Activated CD4-positive, CD25-positive, alpha-beta regulatory T cell treated with anti-CD3 and anti-CD28 coated beads, Interleukin-2, amount 50 U/mL, for 16 hours (primary cell): ENCODE results near the gene B4GALT4.
"Not testable (repeated sequence)": the region's sequence is repeated elsewhere in the genome, so short reads cannot be mapped to it uniquely, and the experiment has no call there.

Experiments
- DNase-seq: peaks from one replicate; pipeline ENCODE4 v3.0.0-alpha.2; 2020; ENCODE audit warnings: low read depth, low spot score

The B4GALT4 gene

DNA sequence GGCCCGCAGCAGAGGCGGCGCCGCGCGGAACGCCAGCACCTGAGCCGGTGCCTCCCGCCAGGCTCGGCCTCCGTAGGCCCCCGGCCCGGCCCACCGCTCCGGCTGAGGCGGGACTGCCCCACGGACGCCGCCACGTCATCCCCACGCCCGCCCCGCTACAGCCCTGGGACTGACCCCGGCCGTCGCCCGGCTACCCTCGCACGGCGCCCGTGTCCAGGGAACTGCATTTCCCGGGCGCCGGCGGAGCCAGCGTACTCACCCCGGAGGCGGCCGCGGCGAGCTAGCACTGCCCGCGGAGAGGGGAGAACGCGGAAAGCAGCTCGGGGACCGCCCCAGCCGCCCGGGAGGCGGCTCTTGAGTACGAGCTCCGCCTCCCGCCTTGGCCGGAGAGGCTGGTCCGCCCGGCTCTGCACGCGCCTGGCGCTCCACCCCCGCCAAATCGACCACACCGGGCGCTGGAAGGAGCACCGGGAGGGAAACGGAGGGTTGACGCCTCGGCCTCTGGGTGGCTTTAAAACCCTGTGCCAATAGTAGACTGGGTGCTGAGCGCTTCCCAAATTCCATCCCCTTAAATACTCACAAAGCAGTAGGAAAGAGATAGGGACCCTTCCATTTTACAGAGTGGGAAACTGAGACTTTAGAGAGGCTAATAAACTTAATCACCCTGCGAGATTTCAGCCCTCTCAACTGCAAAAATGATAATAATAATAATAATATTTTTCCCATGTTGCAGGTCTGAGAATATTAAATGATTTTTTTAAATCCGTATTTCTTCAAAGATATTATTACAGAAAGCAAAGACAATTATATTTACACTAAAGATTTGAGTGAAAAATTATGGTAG, at the start of gene B4GALT4:
TSS of gene B4GALT4 (minus strand) at position 288 of the 844 bp plus-strand sequence. CDS start 10,779 bp downstream, outside the sequence.
- peak; percentile 30 for DNase-seq

- no peak for DNase-seq
Observed at GRCh38 chr3:119289404-119289770, 48.7 kb upstream of the B4GALT4 start.

- no peak for DNase-seq
Observed at GRCh38 chr3:119288669-119289403, 48.2 kb upstream of the B4GALT4 start.

GRCh38 chr3:119279584-119280243, 39.0 kb upstream of the B4GALT4 start:
- DNase-seq, result no peak

GRCh38 chr3:119279101-119279554, 38.5 kb upstream of the B4GALT4 start:
- DNase-seq, result no peak

- no peak for DNase-seq
Observed at GRCh38 chr3:119276680-119277079, 36.0 kb upstream of the B4GALT4 start.

DNA sequence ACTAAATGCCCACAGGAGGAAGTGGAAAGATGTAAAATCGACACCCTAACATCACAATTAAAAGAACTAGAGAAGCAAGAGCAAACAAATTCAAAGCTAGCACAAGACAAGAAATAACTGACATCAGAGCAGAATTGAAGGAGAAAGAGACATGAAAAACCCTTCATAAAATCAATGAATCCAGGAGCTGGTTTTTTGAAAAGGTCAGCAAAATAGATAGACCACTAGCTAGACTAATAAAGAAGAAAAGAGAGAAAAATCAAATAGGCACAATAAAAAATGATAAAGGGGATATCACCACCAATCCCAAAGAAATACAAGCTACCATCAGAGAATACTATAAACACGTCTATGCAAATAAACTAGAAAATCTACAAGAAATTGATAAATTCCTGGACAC, 29.5 kb upstream of the B4GALT4 start:
- DNase-seq, result not testable (repeated sequence)

DNA sequence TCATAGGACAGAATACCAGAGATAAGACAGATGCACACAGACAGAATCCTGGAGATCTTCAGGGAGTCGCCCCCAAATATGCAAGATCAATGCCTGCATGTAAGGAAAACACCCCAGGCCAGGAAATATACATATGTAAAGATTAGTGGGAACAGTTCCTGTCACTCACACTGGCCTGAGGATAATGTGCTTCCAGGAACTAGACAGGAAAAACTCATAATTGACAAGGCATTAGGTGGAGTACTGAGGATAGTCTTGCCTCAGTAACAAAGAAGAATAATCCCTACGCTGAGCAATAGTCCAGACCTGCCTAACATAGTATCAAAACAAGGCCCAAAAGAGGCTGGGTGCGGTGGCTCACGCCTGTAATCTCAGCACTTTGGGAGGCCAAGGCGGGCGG, 20.4 kb upstream of the B4GALT4 start:
- DNase-seq, result no peak

DNA sequence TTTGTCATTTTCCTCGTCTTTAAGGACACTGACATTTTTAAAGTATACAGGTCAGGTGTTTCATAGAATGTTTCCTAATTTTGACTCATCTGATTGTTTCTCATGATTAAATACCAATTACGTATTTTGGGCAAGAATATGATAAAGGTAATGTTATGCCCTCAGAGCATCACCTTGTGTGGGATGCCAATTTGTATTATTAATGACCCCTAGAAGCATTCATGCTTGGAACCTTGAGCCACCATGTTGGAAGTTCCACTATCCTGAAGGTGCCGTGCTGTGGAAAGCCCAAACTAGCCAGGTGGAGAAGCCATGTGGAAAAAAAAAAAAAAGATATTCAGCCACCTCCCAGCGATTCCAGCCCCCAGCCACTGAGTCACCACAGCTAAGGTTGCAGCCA, 19.1 kb upstream of the B4GALT4 start:
- DNase-seq, result no peak

DNA sequence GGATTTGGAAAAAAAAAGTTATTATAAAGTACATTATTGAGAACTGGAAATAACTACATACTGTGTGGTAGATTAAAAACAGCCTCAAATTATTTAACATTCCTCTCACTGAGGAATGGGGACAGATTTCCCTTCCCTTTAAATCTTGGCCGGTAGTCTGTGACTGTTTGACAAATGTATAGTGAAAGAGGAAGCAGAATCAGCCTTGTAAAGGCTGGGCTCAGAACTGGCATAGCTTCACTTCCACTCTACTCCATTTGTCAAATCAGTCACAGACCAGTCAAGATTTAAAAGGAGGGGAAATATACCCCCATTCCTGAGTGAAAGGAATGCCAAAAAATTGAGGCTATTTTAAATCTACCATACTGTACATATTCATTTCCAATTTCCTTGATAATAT, 18.2 kb upstream of the B4GALT4 start:
- no peak for DNase-seq

DNA sequence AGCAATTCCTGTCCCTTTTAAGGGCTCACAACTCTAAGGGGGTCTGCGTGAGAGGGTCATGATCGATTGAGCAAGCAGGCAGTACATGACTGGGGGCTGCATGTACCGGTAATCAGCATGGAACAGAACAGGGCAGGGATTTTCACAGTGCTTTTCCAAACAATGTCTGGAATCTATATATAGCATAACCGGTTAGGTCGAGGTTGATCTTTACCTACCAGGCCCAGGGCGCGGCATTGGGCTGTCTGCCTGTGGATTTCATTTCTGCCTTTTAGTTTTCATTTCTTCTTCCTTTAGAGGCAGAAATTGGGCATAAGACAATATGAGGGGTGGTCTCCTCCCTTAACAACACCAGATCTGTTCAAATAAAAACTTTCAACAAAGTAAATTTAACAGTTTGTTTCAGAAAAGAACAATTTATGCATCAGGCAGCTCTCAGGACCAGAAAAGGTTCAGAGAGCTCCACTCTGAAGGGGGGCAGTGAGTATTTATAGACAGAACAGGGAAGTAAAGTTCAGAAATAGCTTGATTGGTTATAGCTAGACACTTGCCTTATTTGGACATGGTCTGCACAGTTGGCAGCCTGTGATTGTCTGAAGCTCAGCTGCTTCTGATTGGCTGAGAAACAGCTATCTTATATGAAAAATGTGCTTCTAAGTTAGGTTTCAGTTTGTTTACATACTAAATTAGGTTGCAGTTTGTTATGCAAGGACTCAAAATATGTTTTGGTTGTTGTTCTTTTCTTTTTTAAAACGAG, 17.2 kb upstream of the B4GALT4 start:
- DNase-seq, result no peak

DNA sequence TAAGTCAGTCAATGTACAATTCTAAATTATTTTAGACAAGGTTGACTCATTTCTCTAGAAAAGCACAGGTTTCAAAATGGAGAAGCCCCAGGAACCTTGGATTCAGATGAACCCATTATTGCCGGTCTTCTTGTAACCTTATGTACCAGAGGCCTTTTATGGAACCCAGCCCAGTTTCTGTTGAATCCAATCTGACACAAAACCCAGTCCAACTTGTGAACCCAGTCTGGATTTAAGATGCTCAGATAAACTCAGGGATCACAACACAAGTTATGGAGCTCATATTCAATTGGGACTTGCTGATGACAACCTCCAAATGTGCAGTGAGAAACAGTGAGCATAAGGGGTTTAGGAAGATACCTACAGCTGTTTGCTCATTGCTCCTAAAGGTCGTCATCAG, 16.4 kb upstream of the B4GALT4 start:
- DNase-seq, result no peak

DNA sequence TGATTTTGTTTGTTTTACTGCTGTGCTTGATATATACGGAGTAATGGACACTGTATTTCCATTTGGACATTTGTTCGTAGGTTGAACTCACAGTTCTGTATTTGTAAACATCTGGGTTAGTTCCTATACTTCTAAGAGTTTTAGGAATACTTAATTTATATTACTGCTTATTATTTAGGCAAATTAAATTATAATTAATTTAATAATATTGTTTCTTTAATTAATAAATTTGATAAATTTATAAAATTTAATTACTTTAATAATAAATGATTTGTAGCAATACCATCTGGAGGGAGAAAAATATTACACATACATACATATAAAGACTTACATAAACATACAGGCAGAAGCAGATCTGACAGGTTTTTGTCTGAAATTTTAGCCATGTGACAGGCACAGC, 14.5 kb upstream of the B4GALT4 start:
- no peak for DNase-seq

GRCh38 chr3:119245778-119246177, 5.1 kb upstream of the B4GALT4 start:
- no peak for DNase-seq

DNA sequence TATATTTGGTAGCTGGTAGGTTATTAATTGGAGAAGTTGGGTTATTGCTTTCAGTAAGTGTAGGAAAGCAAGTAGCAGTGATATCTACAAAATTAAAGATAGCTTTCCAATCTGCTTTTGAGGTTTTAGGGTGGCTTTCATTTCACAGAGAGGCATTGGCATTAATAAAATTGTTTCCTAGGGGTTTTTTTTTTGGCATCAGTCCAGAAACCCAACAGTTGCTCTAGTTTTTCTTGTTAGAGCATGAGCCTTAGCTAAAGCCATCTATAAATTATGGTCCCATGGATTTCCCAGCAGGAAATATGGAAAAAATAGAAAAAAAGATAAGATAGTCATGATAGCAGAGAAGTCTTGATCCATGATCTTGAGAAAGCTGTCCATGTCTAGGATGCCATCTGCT, 3.0 kb upstream of the B4GALT4 start:
- no peak for DNase-seq

- DNase-seq, result not testable (repeated sequence)
Observed at GRCh38 chr3:119243058-119243529, 2.4 kb upstream of the B4GALT4 start.

GRCh38 chr3:119242387-119243057, 1.8 kb upstream of the B4GALT4 start:
- DNase-seq, result not testable (repeated sequence)

- DNase-seq, result no peak
Observed at GRCh38 chr3:119240101-119240590, 532 bp downstream of the B4GALT4 start.

GRCh38 chr3:119239206-119239820, 1.4 kb downstream of the B4GALT4 start:
- no peak for DNase-seq

- no peak for DNase-seq
Observed at GRCh38 chr3:119238363-119238762, 2.3 kb downstream of the B4GALT4 start.
